22Rv1 (cell line): ENCODE data around the gene R3HDM2.

Experiments
- ZFX ChIP-seq: fragments of 450-650 bp; IDR thresholded peaks from 2 replicates; pipeline ENCODE4 v1.6.1; 2017; ENCODE audit warnings: antibody characterized with exemption, borderline replicate concordance
- TF ChIP-seq, protein P1 (sequence below): fragments of 450-650 bp; IDR thresholded peaks from 2 replicates; pipeline ENCODE4 v1.5.1; 2017; ENCODE audit warnings: mild to moderate bottlenecking

DNA sequence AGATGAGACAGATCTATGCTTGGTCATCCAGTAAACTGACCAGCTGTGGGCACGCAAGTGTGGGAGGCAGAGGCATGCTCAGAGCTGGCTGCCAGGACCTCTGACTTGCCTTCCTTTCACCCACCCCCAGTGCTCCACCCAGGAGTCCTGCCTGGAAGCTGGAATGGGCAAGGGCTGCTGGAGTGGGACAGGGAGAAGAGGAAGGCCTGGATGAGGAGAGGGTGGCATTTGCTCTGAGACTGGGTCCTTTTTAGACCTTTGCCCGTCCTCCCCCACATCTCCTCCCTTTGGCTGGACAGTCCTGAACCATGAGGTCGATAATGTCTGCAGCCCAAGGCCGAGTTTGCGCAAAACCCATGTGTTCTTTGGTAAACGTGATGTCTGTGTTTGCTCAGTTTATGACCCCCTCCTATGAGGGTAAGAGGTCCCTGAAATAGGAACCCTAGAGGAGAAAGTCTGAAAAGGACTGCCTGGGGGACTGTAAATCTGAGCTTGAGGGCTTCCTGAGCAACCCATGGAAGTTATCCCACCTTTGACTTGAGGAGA lies 20.5 kb upstream of the R3HDM2 start:
- TF ChIP-seq, protein P1, sequence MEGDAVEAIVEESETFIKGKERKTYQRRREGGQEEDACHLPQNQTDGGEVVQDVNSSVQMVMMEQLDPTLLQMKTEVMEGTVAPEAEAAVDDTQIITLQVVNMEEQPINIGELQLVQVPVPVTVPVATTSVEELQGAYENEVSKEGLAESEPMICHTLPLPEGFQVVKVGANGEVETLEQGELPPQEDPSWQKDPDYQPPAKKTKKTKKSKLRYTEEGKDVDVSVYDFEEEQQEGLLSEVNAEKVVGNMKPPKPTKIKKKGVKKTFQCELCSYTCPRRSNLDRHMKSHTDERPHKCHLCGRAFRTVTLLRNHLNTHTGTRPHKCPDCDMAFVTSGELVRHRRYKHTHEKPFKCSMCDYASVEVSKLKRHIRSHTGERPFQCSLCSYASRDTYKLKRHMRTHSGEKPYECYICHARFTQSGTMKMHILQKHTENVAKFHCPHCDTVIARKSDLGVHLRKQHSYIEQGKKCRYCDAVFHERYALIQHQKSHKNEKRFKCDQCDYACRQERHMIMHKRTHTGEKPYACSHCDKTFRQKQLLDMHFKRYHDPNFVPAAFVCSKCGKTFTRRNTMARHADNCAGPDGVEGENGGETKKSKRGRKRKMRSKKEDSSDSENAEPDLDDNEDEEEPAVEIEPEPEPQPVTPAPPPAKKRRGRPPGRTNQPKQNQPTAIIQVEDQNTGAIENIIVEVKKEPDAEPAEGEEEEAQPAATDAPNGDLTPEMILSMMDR, result no peak
- TF ChIP-seq ZFX, result no peak
